Muscle layer of duodenum (tissue), 2 donors: ENCODE results near the gene TGM3.

Experiments
- H3K27ac ChIP-seq: one replicate; pipeline ENCODE4 v1.7.0; 2013; ENCODE audit warnings: mild to moderate bottlenecking, low read length
- H3K27me3 ChIP-seq: one replicate; pipeline ENCODE4 v1.7.0; 2013; ENCODE audit warnings: low read depth, mild to moderate bottlenecking, control low read depth, low read length
- H3K36me3 ChIP-seq, 2 donors: one replicate each; pipeline ENCODE4 v1.7.0; 2013; ENCODE audit warnings: low read length in 2 of 2, control low read depth in 1 of 2, mild to moderate bottlenecking in 1 of 2; ENCODE audit not compliant: insufficient read depth in 2 of 2, control insufficient read depth in 1 of 2
- H3K4me1 ChIP-seq, 2 donors: one replicate each; pipeline ENCODE4 v1.7.0; 2013; ENCODE audit warnings: low read length in 2 of 2, mild to moderate bottlenecking in 2 of 2, control low read depth in 1 of 2, moderate library complexity in 1 of 2; ENCODE audit not compliant: insufficient read depth in 2 of 2, control insufficient read depth in 1 of 2
- H3K4me3 ChIP-seq, 2 donors: one replicate each; pipeline ENCODE4 v1.7.0; 2013; ENCODE audit warnings: low read length in 2 of 2, low read depth in 1 of 2, mild to moderate bottlenecking in 1 of 2
- H3K9me3 ChIP-seq, 2 donors: one replicate each; pipeline ENCODE4 v1.7.0; 2013; ENCODE audit warnings: low read length in 2 of 2, control low read depth in 1 of 2, mild to moderate bottlenecking in 1 of 2; ENCODE audit not compliant: control insufficient read depth in 1 of 2
- donor health status: healthy.

Gene TGM3

DNA sequence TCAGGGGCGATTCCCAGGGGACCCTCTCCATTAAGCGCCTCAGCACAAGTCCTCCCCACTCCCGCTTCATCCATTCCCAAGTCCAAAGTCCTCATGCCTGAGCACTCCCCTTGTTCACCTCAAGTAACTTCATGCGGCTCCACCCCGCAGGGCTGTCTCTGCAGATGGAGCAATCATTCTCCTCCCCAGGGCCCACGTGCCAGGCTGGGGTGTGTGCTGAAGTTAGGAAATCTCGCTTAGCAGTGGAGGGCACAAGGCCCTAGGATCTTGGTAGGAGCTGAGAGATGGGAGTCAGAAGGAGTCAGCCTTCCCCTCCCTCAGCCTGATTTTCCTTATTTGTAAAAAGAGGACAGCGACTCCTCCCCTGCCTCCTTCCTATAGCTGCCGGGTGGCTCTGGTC is 3.5 kb downstream of the TGM3 start:
- Histone ChIP-seq H3K9me3 (no peaks in the 10 kb centered on the region), H3K4me1 (no peaks in the 10 kb centered on the region), H3K36me3 (no peaks in the 10 kb centered on the region), H3K27me3 (no peaks in the 10 kb centered on the region), H3K27ac (no peak overlapping the region), H3K4me3 (no peak overlapping the region)

DNA sequence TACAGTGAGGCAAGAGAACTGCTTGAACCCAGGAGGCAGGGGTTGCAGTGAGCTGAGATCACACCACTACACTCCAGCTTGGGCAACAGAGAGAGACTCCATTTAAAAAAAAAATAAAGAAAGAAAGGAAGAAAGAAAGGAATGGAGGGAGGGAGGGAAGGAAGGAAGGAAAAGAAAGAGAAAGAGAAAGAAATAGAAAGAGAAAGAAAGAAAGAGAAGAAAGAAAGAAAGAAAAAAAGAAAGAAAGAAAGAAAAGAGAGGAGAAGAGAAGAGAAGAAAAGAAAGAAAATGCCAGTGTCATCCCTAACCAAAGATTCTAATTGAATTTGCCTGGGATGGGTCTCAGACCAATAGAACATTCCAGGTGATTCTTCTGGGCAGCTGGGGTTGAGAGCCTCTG is 4.2 kb downstream of the TGM3 start:
- Histone ChIP-seq H3K4me3 (no peak overlapping the region), H3K4me1 (no peaks in the 10 kb centered on the region), H3K36me3 (no peaks in the 10 kb centered on the region), H3K27me3 (no peaks in the 10 kb centered on the region), H3K27ac (no peak overlapping the region), H3K9me3 (no peaks in the 10 kb centered on the region)

DNA sequence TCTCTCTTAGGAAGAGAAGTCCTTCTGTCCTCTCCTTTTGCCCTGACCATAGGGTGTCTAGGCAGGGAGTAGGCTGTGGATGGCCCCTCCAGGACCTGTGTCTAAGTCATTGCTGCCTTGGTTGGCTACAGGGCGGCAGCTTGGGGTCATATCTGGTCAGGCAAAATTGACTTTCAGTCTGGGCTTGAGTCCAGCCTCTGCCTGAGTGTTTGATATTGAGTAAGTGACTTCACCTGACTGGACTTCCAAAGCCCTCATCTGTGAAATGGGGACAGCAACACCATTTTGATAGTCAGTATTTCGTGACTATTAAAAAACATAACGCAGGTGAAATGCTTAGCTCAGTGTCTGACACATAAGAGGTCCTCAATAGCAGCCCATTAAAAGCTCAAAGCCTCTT is 4.6 kb downstream of the TGM3 start:
- H3K27me3 ChIP-seq: no peaks in the 10 kb centered on the region
- no peaks in the 10 kb centered on the region for H3K4me1 ChIP-seq
- no peak overlapping the region for H3K27ac ChIP-seq
- H3K4me3 ChIP-seq: no peak overlapping the region
- no peaks in the 10 kb centered on the region for H3K36me3 ChIP-seq
- no peaks in the 10 kb centered on the region for H3K9me3 ChIP-seq

DNA sequence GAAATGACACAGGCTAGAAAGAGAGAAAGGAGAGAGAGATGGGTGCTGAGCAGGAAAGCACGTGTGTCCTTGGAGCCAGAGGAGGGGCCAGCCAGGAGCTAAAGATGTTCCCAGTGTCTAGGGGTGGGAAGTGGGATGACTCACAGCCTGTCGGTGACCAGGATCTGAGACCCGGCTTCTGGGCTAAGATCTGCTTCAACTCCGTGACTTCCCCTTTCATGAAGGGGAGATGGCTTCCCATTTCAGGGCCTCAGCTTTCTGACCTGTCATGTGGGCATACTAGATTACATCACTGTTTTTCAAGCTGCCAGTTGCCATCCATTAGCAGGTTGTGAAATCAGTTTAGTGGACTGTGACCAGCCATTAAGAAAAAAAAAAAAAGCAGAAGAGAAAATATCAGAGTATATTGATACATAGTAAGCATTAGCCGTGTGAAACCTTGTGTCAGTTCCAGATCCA is 5.4 kb downstream of the TGM3 start:
- H3K9me3 ChIP-seq: no peaks in the 10 kb centered on the region
- no peaks in the 10 kb centered on the region for H3K36me3 ChIP-seq
- no peaks in the 10 kb centered on the region for H3K4me1 ChIP-seq
- no peak overlapping the region for H3K27ac ChIP-seq
- no peaks in the 10 kb centered on the region for H3K27me3 ChIP-seq
- no peak overlapping the region for H3K4me3 ChIP-seq

DNA sequence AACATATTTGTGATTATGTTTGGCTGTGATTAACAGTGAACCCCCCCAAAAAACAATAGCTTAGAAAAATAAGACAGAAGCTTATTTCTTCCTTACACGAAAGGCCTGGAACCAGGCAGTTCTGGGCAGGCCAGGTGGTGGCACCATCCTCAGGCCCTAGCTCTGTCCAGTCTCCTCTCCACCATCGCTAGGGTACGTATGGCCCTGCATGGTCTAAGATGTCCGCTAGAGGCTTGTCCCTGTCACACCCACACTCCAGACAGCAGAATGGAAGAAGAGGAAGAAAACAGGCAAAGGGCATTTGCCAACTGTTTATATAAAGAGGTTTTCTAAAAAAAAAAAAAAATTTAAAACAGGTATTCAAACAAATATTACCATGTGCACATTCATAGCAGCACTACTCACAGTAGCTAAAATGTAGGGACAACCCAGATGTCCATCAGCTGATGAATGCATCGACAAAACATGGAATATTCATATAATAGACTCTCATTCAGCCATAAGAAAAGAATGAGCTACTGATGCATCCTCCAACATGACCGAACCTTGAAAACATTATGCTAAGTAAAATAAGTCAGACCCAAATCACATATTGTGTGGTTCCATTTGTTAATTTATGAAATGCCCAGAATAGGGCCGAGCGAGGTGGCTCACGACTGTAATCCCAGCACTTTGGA is 6.7 kb downstream of the TGM3 start:
- Histone ChIP-seq H3K27ac (no peak overlapping the region), H3K27me3 (no peaks in the 10 kb centered on the region), H3K4me3 (no peak overlapping the region), H3K9me3 (no peaks in the 10 kb centered on the region), H3K36me3 (no peaks in the 10 kb centered on the region), H3K4me1 (no peaks in the 10 kb centered on the region)

DNA sequence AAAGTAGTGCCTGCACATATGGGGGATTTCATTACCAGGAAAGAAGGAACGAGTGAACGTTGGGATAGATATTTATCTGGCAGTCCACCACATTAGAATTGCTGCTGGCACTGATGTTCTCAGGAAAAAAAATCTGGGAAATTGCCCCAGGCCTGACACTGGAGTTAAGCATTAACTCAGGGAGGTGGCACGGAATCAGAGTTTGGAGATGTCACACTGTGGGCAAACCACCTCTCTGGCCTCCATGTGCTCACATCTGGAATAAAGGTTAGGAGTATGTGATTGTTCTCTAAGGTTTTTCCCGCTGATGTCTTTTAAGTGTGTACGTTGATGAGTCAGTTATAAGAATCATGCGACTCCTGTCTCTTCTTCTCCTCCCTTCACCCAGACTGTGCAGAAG is 7.9 kb downstream of the TGM3 start:
- Histone ChIP-seq H3K4me3 (no peak overlapping the region), H3K27ac (no peak overlapping the region), H3K27me3 (no peaks in the 10 kb centered on the region), H3K4me1 (no peaks in the 10 kb centered on the region), H3K36me3 (no peaks in the 10 kb centered on the region), H3K9me3 (no peaks in the 10 kb centered on the region)

GRCh38 chr20:2304180-2304579 is 8.4 kb downstream of the TGM3 start:
- Histone ChIP-seq H3K27me3 (no peaks in the 10 kb centered on the region), H3K9me3 (no peaks in the 10 kb centered on the region), H3K27ac (no peak overlapping the region), H3K4me1 (no peaks in the 10 kb centered on the region), H3K4me3 (no peak overlapping the region), H3K36me3 (no peaks in the 10 kb centered on the region)

DNA sequence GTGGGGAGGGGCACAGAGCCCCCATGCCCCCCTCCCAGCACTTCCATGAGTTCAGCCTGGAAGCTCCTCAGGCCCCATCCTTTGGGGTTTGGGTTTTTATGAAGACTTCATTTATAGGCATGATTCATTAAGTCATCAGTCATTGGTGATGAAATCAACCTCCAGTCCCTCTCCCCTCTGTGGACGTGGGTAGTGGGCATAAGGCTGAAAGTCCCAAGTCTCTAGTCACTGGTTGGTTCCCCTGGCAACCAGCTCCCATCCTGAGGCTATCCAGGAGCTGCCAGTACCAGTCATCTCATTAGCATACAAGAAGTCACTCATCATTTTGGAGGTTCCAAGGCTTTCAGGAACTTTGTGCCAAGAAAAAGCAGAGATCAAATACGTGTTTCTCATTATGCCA is 9.2 kb downstream of the TGM3 start:
- no peak overlapping the region for H3K27ac ChIP-seq
- no peaks in the 10 kb centered on the region for H3K27me3 ChIP-seq
- no peaks in the 10 kb centered on the region for H3K4me1 ChIP-seq
- no peaks in the 10 kb centered on the region for H3K36me3 ChIP-seq
- H3K9me3 ChIP-seq: no peaks in the 10 kb centered on the region
- H3K4me3 ChIP-seq: no peak overlapping the region

DNA sequence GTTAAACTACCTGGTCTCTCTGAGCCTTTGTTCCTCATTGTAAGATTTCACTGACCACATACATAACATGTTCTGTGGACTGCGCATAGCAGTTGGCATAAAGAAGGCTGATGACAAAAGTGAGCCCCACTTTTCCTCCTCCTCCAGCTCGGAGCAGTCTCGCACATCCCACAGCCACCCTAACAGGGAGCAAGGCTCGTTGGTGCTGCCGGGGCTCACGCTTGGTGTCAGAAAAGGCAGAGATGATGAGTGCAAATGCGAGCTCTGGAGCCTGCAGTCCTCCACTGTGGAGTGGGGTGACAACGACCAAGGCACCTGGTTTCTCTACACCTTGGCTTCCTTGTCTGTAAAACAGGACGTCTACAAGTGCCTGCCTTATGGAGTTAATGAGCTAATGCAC is 9.7 kb downstream of the TGM3 start:
- H3K27ac ChIP-seq: no peak overlapping the region
- no peak overlapping the region for H3K4me3 ChIP-seq
- H3K36me3 ChIP-seq: no peaks in the 10 kb centered on the region
- H3K9me3 ChIP-seq: no peaks in the 10 kb centered on the region
- no peaks in the 10 kb centered on the region for H3K4me1 ChIP-seq
- H3K27me3 ChIP-seq: no peaks in the 10 kb centered on the region

- no peaks in the 10 kb centered on the region for H3K4me1 ChIP-seq
- no peak overlapping the region for H3K4me3 ChIP-seq
- no peaks in the 10 kb centered on the region for H3K9me3 ChIP-seq
- no peak overlapping the region for H3K27ac ChIP-seq
- H3K36me3 ChIP-seq: no peaks in the 10 kb centered on the region
- H3K27me3 ChIP-seq: no peaks in the 10 kb centered on the region
These were observed 10.1 kb downstream of the TGM3 start for GRCh38 chr20:2305946-2306345.

DNA sequence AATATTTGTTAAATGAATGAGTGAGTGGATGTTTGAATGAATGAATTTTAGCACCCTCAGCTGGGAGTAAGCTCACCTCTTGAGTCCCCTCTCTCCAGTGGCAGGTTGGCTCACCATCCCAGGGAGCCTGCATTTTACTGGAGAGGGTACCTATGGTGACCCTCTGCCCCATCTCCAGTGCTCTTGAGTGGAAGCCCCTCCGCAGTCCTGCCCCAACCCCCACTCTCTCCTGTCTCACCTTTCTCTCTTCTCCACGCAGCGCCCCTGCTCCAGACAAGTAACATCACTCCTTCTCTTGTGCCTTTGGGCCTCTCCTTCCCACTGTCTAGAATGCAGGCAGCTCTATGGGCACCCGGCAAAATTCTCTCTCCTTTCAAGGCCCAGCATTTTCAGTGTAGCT is 11.3 kb downstream of the TGM3 start:
- no peaks in the 10 kb centered on the region for H3K36me3 ChIP-seq
- no peak overlapping the region for H3K4me3 ChIP-seq
- H3K9me3 ChIP-seq: no peaks in the 10 kb centered on the region
- H3K27ac ChIP-seq: no peak overlapping the region
- no peaks in the 10 kb centered on the region for H3K4me1 ChIP-seq
- no peaks in the 10 kb centered on the region for H3K27me3 ChIP-seq

GRCh38 chr20:2311329-2311728 is 15.5 kb downstream of the TGM3 start:
- Histone ChIP-seq H3K4me3 (no peak overlapping the region), H3K27me3 (no peaks in the 10 kb centered on the region), H3K36me3 (no peaks in the 10 kb centered on the region), H3K27ac (no peak overlapping the region), H3K4me1 (no peaks in the 10 kb centered on the region), H3K9me3 (no peaks in the 10 kb centered on the region)
